Colonic mucosa (tissue), 4 donors: ENCODE results near the gene PIN4. TPM values are rescaled to one million over a fixed set of nuclear protein-coding genes. Genes with fewer than 3 reads are reported as not detected.

Source experiments
- DNase-seq: peaks from one replicate; pipeline ENCODE4 v3.0.0-alpha.2; 2020
- H3K27ac ChIP-seq: fragments of 200-600 bp; one replicate; pipeline ENCODE4 v1.8.0; 2021
- H3K27me3 ChIP-seq: fragments of 200-600 bp; one replicate; pipeline ENCODE4 v1.8.0; 2021
- H3K36me3 ChIP-seq: fragments of 200-600 bp; one replicate; pipeline ENCODE4 v1.8.0; 2021
- H3K4me1 ChIP-seq: fragments of 200-600 bp; one replicate; pipeline ENCODE4 v1.8.0; 2021; ENCODE audit warnings: mild to moderate bottlenecking
- H3K4me3 ChIP-seq: fragments of 200-600 bp; one replicate; pipeline ENCODE4 v1.8.0; 2021
- H3K9ac ChIP-seq, 2 donors: one replicate each; pipeline ENCODE4 v1.7.0; 2013; ENCODE audit warnings: control low read depth in 2 of 2, low read depth in 2 of 2, low read length in 2 of 2
- H3K9me3 ChIP-seq: fragments of 200-600 bp; one replicate; pipeline ENCODE4 v1.8.0; 2021
- intact Hi-C: fragments of 100-400 bp; cut with DNase I; formaldehyde crosslinking; loops from one replicate; pipeline ENCODE4 v1.14.1; 2022
- total RNA-seq, 2 donors: library from RNA; stranded (reverse); fragmentation: NEBNext Ultra II Directional in 1 of 2; extraction: Animal tissue kit (Norgen Biotek cat#: 25700) in 1 of 2; gene quantifications; one replicate each; pipeline ENCODE4 v1.2.1, GENCODE V29; 2021
- TF ChIP-seq, protein P1 (sequence below): fragments of 200-600 bp; IDR thresholded peaks from one replicate; pipeline ENCODE4 v1.8.0; 2022; ENCODE audit warnings: antibody characterized with exemption, mild to moderate bottlenecking
- donor health status: healthy.
- donor health status: DM: no; HTN: no; CAD: no.
- donor health status: DM: no; HTN: no; CAD: no.

PIN4 gene
- total RNA-seq, 2 donors from 2014 or later, result 8.2 to 10.4 TPM

GRCh38 chrX:72243472-72243871 is 61.9 kb downstream of the PIN4 start:
- intact Hi-C loops, result no loop called here
- Histone ChIP-seq H3K4me3 (no peak overlapping the region), H3K27me3 (no peaks in the 10 kb centered on the region), H3K4me1 (no peaks in the 10 kb centered on the region), H3K27ac (no peak overlapping the region), H3K9me3 (no peaks in the 10 kb centered on the region), H3K36me3 (no peaks in the 10 kb centered on the region), H3K9ac (no peak overlapping the region)
- no peak for DNase-seq
- TF ChIP-seq, protein P1, sequence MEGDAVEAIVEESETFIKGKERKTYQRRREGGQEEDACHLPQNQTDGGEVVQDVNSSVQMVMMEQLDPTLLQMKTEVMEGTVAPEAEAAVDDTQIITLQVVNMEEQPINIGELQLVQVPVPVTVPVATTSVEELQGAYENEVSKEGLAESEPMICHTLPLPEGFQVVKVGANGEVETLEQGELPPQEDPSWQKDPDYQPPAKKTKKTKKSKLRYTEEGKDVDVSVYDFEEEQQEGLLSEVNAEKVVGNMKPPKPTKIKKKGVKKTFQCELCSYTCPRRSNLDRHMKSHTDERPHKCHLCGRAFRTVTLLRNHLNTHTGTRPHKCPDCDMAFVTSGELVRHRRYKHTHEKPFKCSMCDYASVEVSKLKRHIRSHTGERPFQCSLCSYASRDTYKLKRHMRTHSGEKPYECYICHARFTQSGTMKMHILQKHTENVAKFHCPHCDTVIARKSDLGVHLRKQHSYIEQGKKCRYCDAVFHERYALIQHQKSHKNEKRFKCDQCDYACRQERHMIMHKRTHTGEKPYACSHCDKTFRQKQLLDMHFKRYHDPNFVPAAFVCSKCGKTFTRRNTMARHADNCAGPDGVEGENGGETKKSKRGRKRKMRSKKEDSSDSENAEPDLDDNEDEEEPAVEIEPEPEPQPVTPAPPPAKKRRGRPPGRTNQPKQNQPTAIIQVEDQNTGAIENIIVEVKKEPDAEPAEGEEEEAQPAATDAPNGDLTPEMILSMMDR, result no peak

DNA sequence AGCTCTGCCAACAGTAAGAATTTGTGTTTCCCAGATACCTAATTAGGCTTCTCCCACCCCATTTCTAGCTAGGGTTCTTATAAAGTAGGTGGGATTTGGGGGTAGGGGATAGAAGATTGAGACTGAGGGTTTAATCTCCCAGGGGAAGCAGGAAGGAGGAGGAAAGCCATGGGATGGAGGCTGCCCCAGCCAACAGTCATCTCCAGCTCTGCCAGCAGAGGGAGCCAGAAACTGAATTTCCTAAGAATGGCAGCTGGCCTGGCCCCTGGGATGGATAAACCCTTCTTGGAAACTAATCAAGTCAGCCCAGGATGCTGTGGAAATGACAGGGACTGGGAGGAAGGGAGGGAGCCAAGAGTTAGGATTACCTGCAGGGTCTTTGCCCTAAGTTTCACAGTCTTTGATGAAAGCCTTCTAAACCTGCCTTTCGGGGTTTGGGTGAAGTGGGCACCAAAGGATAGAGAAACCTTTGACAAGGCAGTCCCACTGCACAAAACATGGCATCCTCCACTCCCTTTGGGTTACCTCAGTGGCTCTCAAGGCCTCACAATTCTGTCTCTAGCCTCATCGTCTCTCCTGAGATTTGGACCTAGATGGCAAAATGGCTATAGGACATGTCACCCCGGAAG is 64.0 kb downstream of the PIN4 start:
- Histone ChIP-seq H3K27me3 (no peaks in the 10 kb centered on the region), H3K4me1 (no peaks in the 10 kb centered on the region), H3K27ac (no peak overlapping the region), H3K9ac (no peak overlapping the region), H3K9me3 (no peaks in the 10 kb centered on the region), H3K36me3 (no peaks in the 10 kb centered on the region), H3K4me3 (no peak overlapping the region)
- intact Hi-C loops, result loop anchor here (5.0 kb wide), 1 partner anchor 297 kb away; no protein-coding TSS in a partner anchor
- peak; percentile 79 for DNase-seq
- TF ChIP-seq, protein P1, result peak; percentile 79

GRCh38 chrX:72247206-72247942 is 65.8 kb downstream of the PIN4 start:
- Histone ChIP-seq H3K27ac (no peak overlapping the region), H3K36me3 (no peaks in the 10 kb centered on the region), H3K4me3 (no peak overlapping the region), H3K9me3 (no peaks in the 10 kb centered on the region), H3K4me1 (no peaks in the 10 kb centered on the region), H3K27me3 (no peaks in the 10 kb centered on the region), H3K9ac (no peak overlapping the region)
- peak; percentile 88 for DNase-seq
- TF ChIP-seq, protein P1, result no peak
- intact Hi-C loops, result loop anchor here (5.0 kb wide), 1 partner anchor 295 kb away; no protein-coding TSS in a partner anchor

Other genes starting within 250 kb of the PIN4 start
- 1 to 10 TPM; 1.2 to 2.1 TPM for gene RTL5, start 49.8 kb upstream of the PIN4 start, total RNA-seq
- gene ERCC6L, start 57.3 kb downstream of the PIN4 start, total RNA-seq, result 1 to 10 TPM; 1.7 to 8.2 TPM
- 1,000 to 10,000 TPM in 1 of 2 donors, 100 to 1,000 TPM in 1; 915 to 1,071 TPM for gene RPS4X, start 95.5 kb downstream of the PIN4 start, total RNA-seq
- not detected for gene CITED1, start 124.2 kb downstream of the PIN4 start, total RNA-seq